Measurements from ENCODE around the gene GNLY.

Gene GNLY

DNA sequence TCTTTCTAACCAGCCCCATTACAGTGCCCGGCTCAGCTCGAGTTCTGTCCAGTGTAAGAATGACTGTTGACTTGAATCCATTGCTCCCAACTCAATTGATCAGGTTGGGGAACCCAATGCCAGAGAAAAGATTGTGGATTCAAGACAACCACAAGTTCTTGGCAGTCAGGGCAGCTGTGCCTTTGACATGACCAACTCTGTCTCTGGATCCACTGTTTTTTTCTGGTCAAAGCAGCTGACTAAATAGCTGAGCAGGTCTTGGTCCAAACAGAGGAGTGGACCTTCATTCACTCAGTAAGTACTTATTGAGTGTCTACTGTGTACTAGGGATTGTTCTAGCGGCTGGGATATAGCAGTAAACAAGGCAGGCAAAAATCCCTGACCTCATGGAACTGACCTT lies 53.3 kb downstream of the GNLY start:
- H3K27me3 ChIP-seq (ENCODE audit: insufficient read depth, insufficient read length), result peaks cover 19% of the 10 kb centered on the region
- no peak overlapping the region for H3K9ac ChIP-seq (ENCODE audit: insufficient read length, low read depth)
- H3K4me3 ChIP-seq (ENCODE audit: insufficient read length, low read depth), result no peak overlapping the region
- no peaks in the 10 kb centered on the region for H3K9me3 ChIP-seq (ENCODE audit: insufficient read depth, low read length)
- H3K4me1 ChIP-seq (ENCODE audit: insufficient read depth, insufficient read length), result peaks cover 5% of the 10 kb centered on the region
- no peak for DNase-seq (ENCODE audit: low read depth, low spot score)
- no peak for TF ChIP-seq SUZ12 (IDR thresholded peaks at IDR 0.05; ENCODE audit: extremely low read depth, insufficient read depth, insufficient read length)
- TF ChIP-seq YY1 (IDR thresholded peaks at IDR 0.05; ENCODE audit: insufficient read depth, insufficient read length), result no peak
- TF ChIP-seq ZNF274 (IDR thresholded peaks at IDR 0.05; ENCODE audit: low read depth, low read length), result no peak
- no peaks in the 10 kb centered on the region for H3K36me3 ChIP-seq (ENCODE audit: insufficient read depth, insufficient read length, low read length)

DNA sequence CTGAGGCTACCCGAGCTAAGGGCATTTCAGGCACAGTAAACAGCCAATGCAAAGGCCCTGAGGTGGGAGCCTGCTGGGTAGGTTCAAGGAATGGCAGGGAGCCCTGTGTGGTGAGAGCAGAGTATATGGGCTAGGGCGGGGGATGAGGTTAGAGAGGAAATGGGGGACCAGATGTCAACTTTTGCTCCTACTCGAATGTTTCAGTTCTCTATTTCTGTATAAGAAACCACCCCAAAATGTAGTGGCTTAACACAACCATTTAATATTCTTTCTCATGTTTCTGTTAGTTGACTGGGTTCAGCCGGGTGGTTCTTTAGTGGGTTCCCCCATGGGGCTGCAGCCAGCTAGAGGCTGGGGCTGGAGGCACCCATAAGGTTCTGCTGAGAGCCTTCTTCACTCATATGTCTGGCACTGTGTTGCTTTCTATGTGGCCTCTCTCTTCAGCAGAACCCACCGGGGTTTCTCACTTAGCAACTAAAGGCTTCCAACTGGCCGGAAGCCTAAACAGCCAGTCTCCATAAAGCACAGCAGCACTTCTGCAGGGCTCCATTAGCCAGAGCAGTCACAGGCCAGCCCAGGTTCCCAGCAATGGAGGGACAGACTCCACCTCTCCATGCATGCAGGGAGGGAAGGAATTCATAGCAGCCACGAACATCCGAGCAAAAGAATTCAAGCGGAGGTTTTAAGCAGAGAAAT lies 54.0 kb downstream of the GNLY start:
- TF ChIP-seq ZNF274 (IDR thresholded peaks at IDR 0.05; ENCODE audit: low read depth, low read length) (no peak), YY1 (IDR thresholded peaks at IDR 0.05; ENCODE audit: insufficient read depth, insufficient read length) (no peak), SUZ12 (IDR thresholded peaks at IDR 0.05; ENCODE audit: extremely low read depth, insufficient read depth, insufficient read length) (no peak)
- Histone ChIP-seq H3K4me1 (ENCODE audit: insufficient read depth, insufficient read length) (peaks cover 5% of the 10 kb centered on the region), H3K36me3 (ENCODE audit: insufficient read depth, insufficient read length, low read length) (no peaks in the 10 kb centered on the region), H3K9me3 (ENCODE audit: insufficient read depth, low read length) (no peaks in the 10 kb centered on the region), H3K27me3 (ENCODE audit: insufficient read depth, insufficient read length) (peaks cover 26% of the 10 kb centered on the region), H3K9ac (ENCODE audit: insufficient read length, low read depth) (no peak overlapping the region), H3K4me3 (ENCODE audit: insufficient read length, low read depth) (no peak overlapping the region)
- no peak for DNase-seq (ENCODE audit: low read depth, low spot score)

Measured in NT2/D1 (cell line).